Progenitor cell of endocrine pancreas (in vitro differentiated cells): ENCODE measurements around the gene OR1D2. TPM values are rescaled to one million over a fixed set of nuclear protein-coding genes. Genes with fewer than 3 reads are reported as not detected.

ENCODE experiments used
- DNase-seq: peaks from one replicate; pipeline ENCODE4 v3.0.0; 2021; ENCODE audit warnings: low spot score; ENCODE audit not compliant: unreplicated experiment
- H3K27ac Mint-ChIP-seq: 2 replicates; pipeline ENCODE4 v1.8.0; 2021; ENCODE audit warnings: mild to moderate bottlenecking, moderate library complexity, mixed read lengths
- H3K27me3 Mint-ChIP-seq: 2 replicates; pipeline ENCODE4 v1.8.0; 2021; ENCODE audit warnings: mixed read lengths
- H3K36me3 Mint-ChIP-seq: 2 replicates; pipeline ENCODE4 v1.8.0; 2022; ENCODE audit warnings: mixed read lengths; ENCODE audit not compliant: insufficient read depth
- H3K4me1 Mint-ChIP-seq: 2 replicates; pipeline ENCODE4 v1.8.0; 2021; ENCODE audit warnings: low read depth, mixed read lengths
- H3K4me3 Mint-ChIP-seq: 2 replicates; pipeline ENCODE4 v1.8.0; 2021; ENCODE audit warnings: low read depth, mild to moderate bottlenecking, moderate library complexity, mixed read lengths
- H3K9me3 Mint-ChIP-seq: 2 replicates; pipeline ENCODE4 v1.8.0; 2021; ENCODE audit warnings: low read depth, mixed read lengths
- total RNA-seq: library from RNA; stranded (reverse); gene quantifications from 2 replicates; pipeline ENCODE4 v1.2.1, GENCODE V29; 2021
- TF ChIP-seq, protein P1 (sequence below): fragments of 200-600 bp; sonication (generic); IDR thresholded peaks from one replicate; pipeline ENCODE4 v1.5.0; 2021; ENCODE audit warnings: antibody characterized with exemption, mild to moderate bottlenecking; ENCODE audit not compliant: unreplicated experiment

OR1D2 gene
- total RNA-seq, 1 donor from 2014 or later: not detected

DNA sequence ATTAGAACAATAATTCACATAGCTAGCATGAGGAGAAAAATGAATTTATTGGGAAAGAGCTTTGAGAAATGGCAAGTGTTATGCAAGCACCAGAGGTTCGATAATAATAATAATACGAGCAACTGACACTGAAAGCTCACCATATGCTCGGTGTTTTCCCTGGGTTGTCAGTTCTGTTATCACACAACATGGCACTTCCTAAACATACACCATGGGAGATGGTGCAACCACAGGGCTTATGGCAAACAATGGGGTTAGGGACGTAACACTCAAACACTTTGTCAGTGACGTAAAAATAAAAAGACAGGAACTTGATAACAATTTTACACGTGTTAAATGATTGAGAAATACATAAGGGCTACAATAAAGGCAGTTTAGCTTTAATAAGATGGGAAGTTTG, 64.5 kb downstream of the OR1D2 start:
- Mint-ChIP-seq H3K27me3 (peaks cover 11% of the 10 kb centered on the region), H3K9me3 (peaks cover 16% of the 10 kb centered on the region), H3K36me3 (no peaks in the 10 kb centered on the region), H3K4me3 (no peak overlapping the region), H3K27ac (peak overlapping the region; percentile 23), H3K4me1 (no peaks in the 10 kb centered on the region)
- no peak for DNase-seq
- TF ChIP-seq, protein P1, sequence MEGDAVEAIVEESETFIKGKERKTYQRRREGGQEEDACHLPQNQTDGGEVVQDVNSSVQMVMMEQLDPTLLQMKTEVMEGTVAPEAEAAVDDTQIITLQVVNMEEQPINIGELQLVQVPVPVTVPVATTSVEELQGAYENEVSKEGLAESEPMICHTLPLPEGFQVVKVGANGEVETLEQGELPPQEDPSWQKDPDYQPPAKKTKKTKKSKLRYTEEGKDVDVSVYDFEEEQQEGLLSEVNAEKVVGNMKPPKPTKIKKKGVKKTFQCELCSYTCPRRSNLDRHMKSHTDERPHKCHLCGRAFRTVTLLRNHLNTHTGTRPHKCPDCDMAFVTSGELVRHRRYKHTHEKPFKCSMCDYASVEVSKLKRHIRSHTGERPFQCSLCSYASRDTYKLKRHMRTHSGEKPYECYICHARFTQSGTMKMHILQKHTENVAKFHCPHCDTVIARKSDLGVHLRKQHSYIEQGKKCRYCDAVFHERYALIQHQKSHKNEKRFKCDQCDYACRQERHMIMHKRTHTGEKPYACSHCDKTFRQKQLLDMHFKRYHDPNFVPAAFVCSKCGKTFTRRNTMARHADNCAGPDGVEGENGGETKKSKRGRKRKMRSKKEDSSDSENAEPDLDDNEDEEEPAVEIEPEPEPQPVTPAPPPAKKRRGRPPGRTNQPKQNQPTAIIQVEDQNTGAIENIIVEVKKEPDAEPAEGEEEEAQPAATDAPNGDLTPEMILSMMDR: no peak

DNA sequence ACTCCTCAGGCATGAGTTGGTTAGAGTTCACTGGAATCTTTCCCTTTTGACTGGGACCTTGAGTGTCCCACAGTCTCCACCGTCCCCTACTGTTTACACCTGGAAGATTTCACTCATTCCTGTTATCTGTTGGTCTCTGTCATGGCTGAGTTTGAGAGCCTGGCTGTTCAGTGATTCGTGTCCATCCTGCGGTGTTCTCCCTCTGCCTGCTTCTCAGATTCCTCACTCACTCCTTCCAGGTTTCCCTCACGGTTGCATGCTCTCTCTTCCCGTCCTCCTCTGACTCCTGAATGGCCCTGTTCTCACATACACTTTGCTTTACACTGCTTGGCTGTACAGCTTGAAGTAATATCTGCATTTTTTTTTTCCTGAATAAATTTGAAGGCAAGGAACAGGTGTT, 65.3 kb downstream of the OR1D2 start:
- DNase-seq: no peak
- Mint-ChIP-seq H3K27ac (peak overlapping the region; percentile 56), H3K4me3 (no peak overlapping the region), H3K4me1 (no peaks in the 10 kb centered on the region), H3K9me3 (peaks cover 11% of the 10 kb centered on the region), H3K27me3 (peaks cover 7% of the 10 kb centered on the region), H3K36me3 (no peaks in the 10 kb centered on the region)
- TF ChIP-seq, protein P1: no peak

Other genes starting within 250 kb of the OR1D2 start
- gene OR1D5, start 40.8 kb downstream of the OR1D2 start, total RNA-seq: not detected in 2 replicates
- gene OR1G1, start 23.1 kb upstream of the OR1D2 start, total RNA-seq: not detected in 2 replicates
- gene OR1A2, start 93.1 kb upstream of the OR1D2 start, total RNA-seq: not detected in 2 replicates
- gene OR1A1, start 103.2 kb upstream of the OR1D2 start, total RNA-seq: not detected in 2 replicates
- not detected in 2 replicates for gene OR3A1, start 193.9 kb upstream of the OR1D2 start, total RNA-seq